ENCODE data around the gene PTOV1.

Gene PTOV1

GRCh38 chr19:49861107-49861506, 10.1 kb downstream of the PTOV1 start:
- DNase-seq: no peak

GRCh38 chr19:49861541-49862378, 10.8 kb downstream of the PTOV1 start:
- DNase-seq: no peak

GRCh38 chr19:49862391-49863253, 11.7 kb downstream of the PTOV1 start:
- DNase-seq: no peak

- DNase-seq: no peak
Measured at GRCh38 chr19:49863254-49863934, 12.4 kb downstream of the PTOV1 start.

GRCh38 chr19:49863935-49864320, 13.0 kb downstream of the PTOV1 start:
- no peak for DNase-seq

GRCh38 chr19:49864890-49865289, 13.9 kb downstream of the PTOV1 start:
- no peak for DNase-seq

- DNase-seq: peak; percentile 90 to 96
Measured at GRCh38 chr19:49866933-49867782, 16.2 kb downstream of the PTOV1 start, which contains the start of gene PNKP. Gene PNKP, minus strand, starts transcription at chr19:49867576. Its CDS starts 372 bp downstream, at chr19:49867204.

GRCh38 chr19:49869009-49869483, 18.1 kb downstream of the PTOV1 start:
- DNase-seq: peak; percentile 88 to 89

- peak; percentile 100 for DNase-seq
Measured at GRCh38 chr19:49869484-49870308, 18.7 kb downstream of the PTOV1 start.

- no peak for DNase-seq
Measured at GRCh38 chr19:49870309-49870901, 19.4 kb downstream of the PTOV1 start.

GRCh38 chr19:49871349-49871985, 20.5 kb downstream of the PTOV1 start:
- no peak for DNase-seq

- no peak for DNase-seq
Measured at GRCh38 chr19:49872245-49873128, 21.5 kb downstream of the PTOV1 start.

- no peak for DNase-seq
Measured at GRCh38 chr19:49873129-49873521, 22.2 kb downstream of the PTOV1 start.

GRCh38 chr19:49873834-49874233, 22.9 kb downstream of the PTOV1 start:
- DNase-seq: no peak

GRCh38 chr19:49874503-49875157, 23.7 kb downstream of the PTOV1 start:
- DNase-seq: no peak

- DNase-seq: no peak
Measured at GRCh38 chr19:49875177-49875576, 24.2 kb downstream of the PTOV1 start.

- DNase-seq: peak; percentile 54 to 74
Measured at GRCh38 chr19:49875857-49876421, 25.0 kb downstream of the PTOV1 start.

GRCh38 chr19:49876422-49877019, 25.6 kb downstream of the PTOV1 start:
- peak; percentile 98 to 99 for DNase-seq

All from NCI-H1930 (cell line).